HAP-1 (cell line): ENCODE data around the gene AHSG.
"Not testable (repeated sequence)": the region's sequence is repeated elsewhere in the genome, so short reads cannot be mapped to it uniquely, and the experiment has no call there.

ENCODE experiments used
- DNase-seq, 2 experiments: peaks; one replicate each; pipeline ENCODE4 v3.0.0-alpha.2; 2016 to 2020; ENCODE audit warnings: low spot score in 2 of 2
- H3K27me3 ChIP-seq: fragments of 250-450 bp; sonication (Bioruptor Pico); 2 replicates; pipeline ENCODE4 v1.5.1; 2020; ENCODE audit warnings: low read depth, mild to moderate bottlenecking, moderate library complexity
- H3K36me3 ChIP-seq: fragments of 250-450 bp; sonication (Bioruptor Pico); replicated peaks from 2 replicates; pipeline ENCODE4 v1.5.1; 2020; ENCODE audit warnings: mild to moderate bottlenecking
- H3K4me1 ChIP-seq: fragments of 250-450 bp; sonication (Bioruptor Pico); 2 replicates; pipeline ENCODE4 v1.5.1; 2020; ENCODE audit warnings: mild to moderate bottlenecking
- H3K4me3 ChIP-seq: fragments of 250-450 bp; sonication (Bioruptor Pico); 2 replicates; pipeline ENCODE4 v1.5.1; 2020; ENCODE audit warnings: mild to moderate bottlenecking, moderate library complexity
- H3K9me3 ChIP-seq: fragments of 250-450 bp; sonication (Bioruptor Pico); 2 replicates; pipeline ENCODE4 v1.5.1; 2020; ENCODE audit warnings: mild to moderate bottlenecking, moderate library complexity
- in situ Hi-C: fragments of 300-500 bp; cut with MboI; formaldehyde crosslinking; loops from 3 replicates; pipeline ENCODE4 v1.14.3; 2020; ENCODE audit warnings: low sequenced_read_pairs, inconsistent platforms, mixed read lengths

AHSG gene, protein sequence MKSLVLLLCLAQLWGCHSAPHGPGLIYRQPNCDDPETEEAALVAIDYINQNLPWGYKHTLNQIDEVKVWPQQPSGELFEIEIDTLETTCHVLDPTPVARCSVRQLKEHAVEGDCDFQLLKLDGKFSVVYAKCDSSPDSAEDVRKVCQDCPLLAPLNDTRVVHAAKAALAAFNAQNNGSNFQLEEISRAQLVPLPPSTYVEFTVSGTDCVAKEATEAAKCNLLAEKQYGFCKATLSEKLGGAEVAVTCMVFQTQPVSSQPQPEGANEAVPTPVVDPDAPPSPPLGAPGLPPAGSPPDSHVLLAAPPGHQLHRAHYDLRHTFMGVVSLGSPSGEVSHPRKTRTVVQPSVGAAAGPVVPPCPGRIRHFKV

DNA sequence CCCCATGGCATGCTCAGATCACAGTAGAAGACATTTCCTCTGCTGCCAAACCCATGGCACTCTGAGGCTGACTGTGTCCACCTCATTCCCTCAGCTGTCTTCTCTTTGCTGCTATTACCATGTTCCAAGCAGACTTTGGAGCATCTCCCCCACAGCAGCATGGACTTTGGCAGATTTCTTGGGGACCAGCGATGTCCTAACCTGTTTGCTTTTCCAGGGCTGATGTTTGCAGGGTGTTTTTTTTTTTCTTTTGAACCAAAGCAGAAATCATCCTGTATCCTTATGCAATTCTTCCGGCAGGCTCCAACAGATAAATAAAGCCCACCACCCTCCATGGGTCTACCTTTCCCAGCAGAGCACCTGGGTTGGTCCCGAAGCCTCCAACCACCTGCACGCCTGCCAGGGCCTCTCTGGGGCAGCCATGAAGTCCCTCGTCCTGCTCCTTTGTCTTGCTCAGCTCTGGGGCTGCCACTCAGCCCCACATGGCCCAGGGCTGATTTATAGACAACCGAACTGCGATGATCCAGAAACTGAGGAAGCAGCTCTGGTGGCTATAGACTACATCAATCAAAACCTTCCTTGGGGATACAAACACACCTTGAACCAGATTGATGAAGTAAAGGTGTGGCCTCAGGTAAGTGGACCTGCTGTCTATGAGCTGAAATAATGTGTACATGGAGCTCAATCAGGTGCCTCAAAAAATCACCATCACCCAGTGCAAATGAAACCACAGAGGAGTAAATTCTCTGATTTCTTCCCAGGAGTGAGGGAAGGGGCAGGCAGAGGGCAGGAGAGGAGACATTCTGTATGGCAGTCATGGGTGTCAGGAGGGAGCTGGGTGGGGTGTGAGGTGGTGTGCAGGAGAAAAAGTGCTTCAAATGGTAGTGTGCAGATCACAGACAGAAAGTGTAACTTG, at the start of gene AHSG:
Gene AHSG (plus strand): TSS at position 340 of the 916 bp plus-strand sequence. CDS start 82 bp downstream, at position 422.
- Histone ChIP-seq H3K27me3 (peaks cover 10% of the 10 kb centered on the region), H3K9me3 (no peaks in the 10 kb centered on the region), H3K36me3 (no peaks in the 10 kb centered on the region), H3K4me3 (no peak within 1 kb of the TSS), H3K4me1 (no peaks in the 10 kb centered on the region)
- DNase-seq, result no peak
- in situ Hi-C loops, result no loop called here

- H3K4me1 ChIP-seq, result peaks cover 7% of the 10 kb centered on the region
- H3K9me3 ChIP-seq, result no peaks in the 10 kb centered on the region
- no peak for DNase-seq
- in situ Hi-C loops, result no loop called here
- peaks cover 9% of the 10 kb centered on the region; the same call in 1 of the 2 replicates for H3K36me3 ChIP-seq
- no peak overlapping the region for H3K4me3 ChIP-seq
- no peaks in the 10 kb centered on the region for H3K27me3 ChIP-seq
Observed at GRCh38 chr3:186564586-186564985, 48.3 kb upstream of the AHSG start.

DNA sequence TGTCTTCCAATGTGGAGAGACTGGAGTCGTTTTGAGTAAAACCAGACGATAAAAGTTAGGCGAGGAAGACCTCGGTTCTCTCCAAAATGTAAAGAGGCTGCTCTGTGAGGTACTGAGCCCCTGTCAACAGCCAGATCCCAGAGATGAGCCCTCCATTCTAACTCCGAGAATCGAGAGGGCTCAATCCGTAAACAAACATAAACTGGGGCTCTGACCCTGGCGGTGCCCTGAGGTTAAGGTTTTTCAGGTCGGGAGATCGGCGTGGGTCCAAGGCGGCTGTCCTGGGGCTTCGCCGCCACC, 46.1 kb upstream of the AHSG start:
- in situ Hi-C loops, result no loop called here
- Histone ChIP-seq H3K9me3 (no peaks in the 10 kb centered on the region), H3K27me3 (no peaks in the 10 kb centered on the region), H3K36me3 (peaks cover 10% of the 10 kb centered on the region), H3K4me1 (peaks cover 10% of the 10 kb centered on the region), H3K4me3 (peak overlapping the region; percentile 93)
- no peak for DNase-seq

DNA sequence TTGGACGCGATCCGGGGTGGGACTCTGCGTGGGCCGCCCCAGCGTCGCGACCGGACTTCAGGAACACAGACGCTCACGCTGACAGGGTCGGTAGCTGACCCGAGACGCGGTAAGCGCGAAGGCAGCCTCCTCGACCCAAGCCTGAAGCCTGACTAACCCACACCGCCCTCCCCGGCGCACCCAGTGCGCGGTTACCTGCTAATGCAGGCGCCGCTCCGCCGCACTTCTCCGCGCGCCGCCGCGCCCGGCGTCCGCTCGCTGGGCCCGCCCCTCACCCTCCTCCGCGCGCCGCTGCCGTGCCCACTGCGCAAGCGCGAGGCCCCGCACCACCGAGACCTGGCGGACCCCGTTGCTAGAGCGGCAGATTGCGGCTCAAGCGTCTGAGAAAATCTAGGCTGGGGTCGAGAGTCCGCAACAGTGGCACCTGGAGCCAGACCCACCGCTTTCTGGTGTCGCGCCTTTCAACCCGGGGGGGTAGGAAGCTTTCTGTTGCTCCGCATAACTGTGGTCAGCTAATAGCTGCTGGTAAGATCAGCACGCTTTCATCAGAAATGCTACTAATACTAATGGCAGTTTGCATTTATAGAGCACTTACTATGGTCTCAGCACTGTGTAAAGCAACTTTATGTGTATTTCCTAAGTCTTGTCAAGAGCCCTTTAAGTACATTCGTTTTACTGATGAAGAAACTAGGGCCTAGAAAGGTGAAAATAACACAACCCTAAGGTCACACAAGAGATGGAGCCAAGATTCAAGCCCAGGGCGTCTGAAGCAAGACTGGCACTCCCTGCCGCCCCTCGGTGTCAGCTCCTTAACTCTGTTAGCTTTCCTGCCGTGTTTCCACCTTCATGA, 45.6 kb upstream of the AHSG start, which contains the start of gene TBCCD1:
Gene TBCCD1 (minus strand): TSS at position 268 of the 850 bp plus-strand sequence. CDS start 3,010 bp downstream, outside the sequence.
- peak; percentile 74 to 93 for DNase-seq
- no peaks in the 10 kb centered on the region for H3K9me3 ChIP-seq
- peaks cover 15% of the 10 kb centered on the region for H3K36me3 ChIP-seq
- peak within 1 kb of the TSS; percentile 93 for H3K4me3 ChIP-seq
- in situ Hi-C loops, result no loop called here
- peaks cover 12% of the 10 kb centered on the region for H3K4me1 ChIP-seq
- H3K27me3 ChIP-seq, result no peaks in the 10 kb centered on the region

DNA sequence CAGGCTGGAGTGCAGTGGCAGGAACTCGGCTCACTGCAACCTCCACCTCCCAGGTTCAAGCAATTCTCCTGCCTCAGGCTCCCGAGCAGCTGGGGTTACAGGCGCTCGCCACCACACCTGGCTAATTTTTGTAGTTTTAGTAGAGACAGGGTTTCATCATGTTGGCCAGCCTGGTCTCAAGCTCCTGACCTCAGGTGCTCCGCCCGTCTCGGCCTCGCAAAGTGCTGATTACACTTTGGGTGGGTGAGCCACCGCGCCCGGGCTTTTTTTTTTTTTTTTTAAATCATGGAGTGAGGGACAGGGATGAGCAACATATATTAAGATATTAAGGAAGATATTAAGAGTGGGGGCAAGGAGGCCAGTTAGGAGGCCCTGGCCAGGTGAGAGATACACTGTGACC, 43.5 kb upstream of the AHSG start:
- H3K9me3 ChIP-seq, in situ Hi-C loops, H3K27me3 ChIP-seq, DNase-seq: not testable (repeated sequence)
- Histone ChIP-seq H3K4me1 (peaks cover 12% of the 10 kb centered on the region), H3K36me3 (peaks cover 24% of the 10 kb centered on the region), H3K4me3 (peak overlapping the region; percentile 94)

- H3K9me3 ChIP-seq, result no peaks in the 10 kb centered on the region
- H3K4me3 ChIP-seq, result peak overlapping the region; percentile 94
- no peak for DNase-seq
- H3K36me3 ChIP-seq, result peaks cover 27% of the 10 kb centered on the region
- H3K27me3 ChIP-seq, result no peaks in the 10 kb centered on the region
- H3K4me1 ChIP-seq, result peaks cover 12% of the 10 kb centered on the region
- in situ Hi-C loops, result no loop called here
Observed at GRCh38 chr3:186569779-186570095, 43.1 kb upstream of the AHSG start.

- peak within 1 kb of the TSS; percentile 94 for H3K4me3 ChIP-seq
- peaks cover 32% of the 10 kb centered on the region for H3K36me3 ChIP-seq
- H3K4me1 ChIP-seq, result peaks cover 12% of the 10 kb centered on the region
- in situ Hi-C loops, result no loop called here
- H3K9me3 ChIP-seq, result no peaks in the 10 kb centered on the region
- no peaks in the 10 kb centered on the region for H3K27me3 ChIP-seq
- peak; percentile 98 to 99 for DNase-seq
Observed at GRCh38 chr3:186570096-186570940, 42.5 kb upstream of the AHSG start, which contains the start of gene DNAJB11. DNAJB11 (plus strand) TSS chr3:186570720; CDS start chr3:186570898, 178 bp downstream.

GRCh38 chr3:186570941-186571643, 41.8 kb upstream of the AHSG start:
- Histone ChIP-seq H3K27me3 (no peaks in the 10 kb centered on the region), H3K36me3 (peaks cover 40% of the 10 kb centered on the region), H3K4me1 (peaks cover 9% of the 10 kb centered on the region), H3K9me3 (no peaks in the 10 kb centered on the region), H3K4me3 (peak overlapping the region; percentile 94)
- in situ Hi-C loops, result no loop called here
- DNase-seq, result no peak

DNA sequence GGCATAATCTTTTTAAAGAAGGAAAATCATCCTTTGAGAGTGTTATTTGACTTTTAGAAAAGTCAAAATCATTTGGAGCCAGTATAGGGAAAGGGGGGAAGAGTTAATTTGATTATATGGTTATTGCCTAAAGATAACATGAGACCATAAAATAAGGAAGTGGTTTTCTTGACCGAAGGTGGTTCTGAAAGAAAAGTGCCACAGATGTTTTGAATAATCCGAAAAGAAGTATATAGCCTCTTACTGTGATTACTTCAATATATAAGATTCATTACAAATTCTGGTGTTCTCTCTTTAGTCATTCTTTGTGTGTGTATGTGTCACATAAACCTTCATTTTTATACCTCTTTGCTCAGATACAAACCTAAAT, 41.2 kb upstream of the AHSG start:
- H3K9me3 ChIP-seq, result no peaks in the 10 kb centered on the region
- in situ Hi-C loops, result no loop called here
- peaks cover 5% of the 10 kb centered on the region for H3K4me1 ChIP-seq
- no peak for DNase-seq
- peak overlapping the region; percentile 94 for H3K4me3 ChIP-seq
- H3K36me3 ChIP-seq, result peaks cover 45% of the 10 kb centered on the region
- H3K27me3 ChIP-seq, result no peaks in the 10 kb centered on the region

DNA sequence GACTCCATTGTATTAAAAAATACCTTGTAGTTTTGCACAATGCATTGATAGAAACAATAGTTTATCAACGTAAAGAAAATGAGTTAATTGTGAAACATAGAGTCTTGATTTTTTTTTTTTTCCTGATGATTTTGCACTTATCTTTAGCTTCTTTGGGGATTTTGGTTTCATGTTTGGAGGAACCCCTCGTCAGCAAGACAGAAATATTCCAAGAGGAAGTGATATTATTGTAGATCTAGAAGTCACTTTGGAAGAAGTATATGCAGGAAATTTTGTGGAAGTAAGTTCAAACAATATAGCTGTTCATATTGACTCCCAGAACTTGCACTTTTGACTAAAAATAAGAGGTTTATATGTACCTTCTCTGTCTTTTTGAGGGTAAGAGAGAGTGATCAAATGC, 35.3 kb upstream of the AHSG start:
- Histone ChIP-seq H3K4me3 (no peak overlapping the region), H3K36me3 (peaks cover 75% of the 10 kb centered on the region), H3K9me3 (no peaks in the 10 kb centered on the region), H3K27me3 (no peaks in the 10 kb centered on the region), H3K4me1 (no peaks in the 10 kb centered on the region)
- no peak for DNase-seq
- in situ Hi-C loops, result no loop called here

GRCh38 chr3:186580785-186581184, 32.1 kb upstream of the AHSG start:
- no peaks in the 10 kb centered on the region for H3K4me1 ChIP-seq
- no peaks in the 10 kb centered on the region for H3K27me3 ChIP-seq
- in situ Hi-C loops, result no loop called here
- H3K4me3 ChIP-seq, result no peak overlapping the region
- no peaks in the 10 kb centered on the region for H3K9me3 ChIP-seq
- DNase-seq, result no peak
- peaks cover 71% of the 10 kb centered on the region for H3K36me3 ChIP-seq

DNA sequence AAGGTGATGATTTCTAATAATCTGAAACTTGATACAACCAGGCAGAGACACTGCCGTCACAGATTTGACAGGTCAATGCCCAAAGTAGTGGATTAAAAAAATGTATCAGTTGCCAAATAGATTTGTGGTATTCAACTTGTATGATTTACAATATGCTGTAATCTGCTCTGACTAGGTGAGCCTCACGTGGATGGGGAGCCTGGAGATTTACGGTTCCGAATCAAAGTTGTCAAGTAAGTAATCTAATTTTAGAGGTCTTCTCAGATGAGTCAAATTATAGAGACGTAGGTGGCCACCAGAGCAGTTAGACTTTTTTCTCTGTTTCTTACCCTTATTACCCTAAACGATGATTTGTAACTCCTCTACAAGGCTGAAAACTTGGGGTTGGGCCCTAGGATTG, 30.3 kb upstream of the AHSG start:
- no peaks in the 10 kb centered on the region for H3K9me3 ChIP-seq
- peaks cover 54% of the 10 kb centered on the region for H3K36me3 ChIP-seq
- no peaks in the 10 kb centered on the region for H3K27me3 ChIP-seq
- DNase-seq, result no peak
- no peaks in the 10 kb centered on the region for H3K4me1 ChIP-seq
- in situ Hi-C loops, result no loop called here
- H3K4me3 ChIP-seq, result no peak overlapping the region
